H1 (cell line): Measurements from ENCODE around the gene FAM240A.

Experiments used
- ATF3 ChIP-seq: IDR thresholded peaks from 2 replicates; pipeline ENCODE4 v1.6.1; 2011; ENCODE audit warnings: low read depth, mild to moderate bottlenecking, low read length; ENCODE audit not compliant: insufficient read depth
- BRCA1 ChIP-seq: IDR thresholded peaks from 2 replicates; pipeline ENCODE4 v1.6.1; 2012; ENCODE audit warnings: low read depth, low read length, improper control_type of control experiment
- POLR2A ChIP-seq, 2 experiments: IDR thresholded peaks; 1 replicate in 1 of 2; 2 replicates in 1 of 2; pipeline ENCODE4 v1.6.1; 2011; ENCODE audit warnings: low read depth in 2 of 2, low read length in 2 of 2, mild to moderate bottlenecking in 2 of 2; ENCODE audit errors: control extremely low read depth in 1 of 2
- POLR2AphosphoS5 ChIP-seq: IDR thresholded peaks from 2 replicates; pipeline ENCODE4 v1.6.1; 2011; ENCODE audit warnings: low read depth, low read length
- RXRA ChIP-seq: IDR thresholded peaks from 2 replicates; pipeline ENCODE4 v1.6.1; 2011; ENCODE audit warnings: low read depth, mild to moderate bottlenecking, low read length, moderate library complexity; ENCODE audit not compliant: insufficient read depth
- SP1 ChIP-seq: IDR thresholded peaks from 2 replicates; pipeline ENCODE4 v1.6.1; 2011; ENCODE audit warnings: low read depth, low read length
- YY1 ChIP-seq: IDR thresholded peaks from 2 replicates; pipeline ENCODE4 v1.6.1; 2011; ENCODE audit warnings: low read depth, mild to moderate bottlenecking, low read length
- TF ChIP-seq, protein P1 (sequence below), 3 experiments: IDR thresholded peaks; 1 replicate in 2 of 3; 2 replicates in 1 of 3; pipeline versions ENCODE4 v1.5.1 to v1.6.1; 2011; ENCODE audit warnings: low read length in 3 of 3, mild to moderate bottlenecking in 3 of 3, inconsistent platforms in 2 of 3, low read depth in 1 of 3, moderate library complexity in 1 of 3; ENCODE audit not compliant: insufficient read depth in 1 of 3; ENCODE audit errors: control extremely low read depth in 1 of 3

DNA sequence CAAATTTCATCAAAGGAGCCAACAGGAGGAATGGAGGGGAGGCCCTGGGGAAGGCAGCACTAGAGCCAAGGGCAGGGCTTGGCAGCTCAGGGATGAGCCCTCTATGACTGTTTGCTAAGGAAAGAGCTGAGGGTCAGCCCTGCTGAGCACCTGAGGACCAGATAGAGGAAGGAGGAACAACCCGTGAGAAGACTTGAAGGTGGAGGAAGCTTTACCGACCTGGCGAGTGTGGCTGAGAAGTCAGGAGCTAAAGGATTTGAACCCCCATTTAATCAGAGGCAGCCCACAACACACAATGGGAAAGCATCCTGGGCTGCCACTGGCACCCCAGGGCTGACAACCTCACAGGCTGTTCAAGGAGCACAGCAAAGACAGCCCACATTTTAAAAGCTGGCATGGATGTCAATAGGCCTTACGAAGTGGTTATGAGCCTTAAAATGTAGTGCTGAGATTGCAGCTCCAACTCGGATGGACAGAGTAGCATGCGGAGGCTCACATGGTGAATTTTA, 25.5 kb upstream of the FAM240A start:
- TF ChIP-seq, protein P1, sequence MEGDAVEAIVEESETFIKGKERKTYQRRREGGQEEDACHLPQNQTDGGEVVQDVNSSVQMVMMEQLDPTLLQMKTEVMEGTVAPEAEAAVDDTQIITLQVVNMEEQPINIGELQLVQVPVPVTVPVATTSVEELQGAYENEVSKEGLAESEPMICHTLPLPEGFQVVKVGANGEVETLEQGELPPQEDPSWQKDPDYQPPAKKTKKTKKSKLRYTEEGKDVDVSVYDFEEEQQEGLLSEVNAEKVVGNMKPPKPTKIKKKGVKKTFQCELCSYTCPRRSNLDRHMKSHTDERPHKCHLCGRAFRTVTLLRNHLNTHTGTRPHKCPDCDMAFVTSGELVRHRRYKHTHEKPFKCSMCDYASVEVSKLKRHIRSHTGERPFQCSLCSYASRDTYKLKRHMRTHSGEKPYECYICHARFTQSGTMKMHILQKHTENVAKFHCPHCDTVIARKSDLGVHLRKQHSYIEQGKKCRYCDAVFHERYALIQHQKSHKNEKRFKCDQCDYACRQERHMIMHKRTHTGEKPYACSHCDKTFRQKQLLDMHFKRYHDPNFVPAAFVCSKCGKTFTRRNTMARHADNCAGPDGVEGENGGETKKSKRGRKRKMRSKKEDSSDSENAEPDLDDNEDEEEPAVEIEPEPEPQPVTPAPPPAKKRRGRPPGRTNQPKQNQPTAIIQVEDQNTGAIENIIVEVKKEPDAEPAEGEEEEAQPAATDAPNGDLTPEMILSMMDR (IDR thresholded peaks at IDR 0.05; ENCODE audit: control extremely low read depth in 1 of 3, insufficient read depth in 1 of 3, low read depth in 1 of 3, low read length in 3 of 3): no peak
- TF ChIP-seq RXRA (no peak), BRCA1 (no peak), YY1 (no peak), POLR2A (IDR thresholded peaks at IDR 0.05; ENCODE audit: control extremely low read depth in 1 of 2, low read depth in 2 of 2, low read length in 2 of 2) (peak in 1 of 2 experiments; percentile 19; a peak in 1 of 3 replicates), POLR2AphosphoS5 (no peak; the same call in 1 of the 2 replicates), SP1 (no peak), ATF3 (no peak)
